ENCODE measurements around the gene PCDHAC1.
A peak's percentile ranks its signal among the peaks of the same experiment; 100 is the strongest.
"Not testable (repeated sequence)": the region's sequence is repeated elsewhere in the genome, so short reads cannot be mapped to it uniquely, and the experiment has no call there.

The PCDHAC1 gene, protein sequence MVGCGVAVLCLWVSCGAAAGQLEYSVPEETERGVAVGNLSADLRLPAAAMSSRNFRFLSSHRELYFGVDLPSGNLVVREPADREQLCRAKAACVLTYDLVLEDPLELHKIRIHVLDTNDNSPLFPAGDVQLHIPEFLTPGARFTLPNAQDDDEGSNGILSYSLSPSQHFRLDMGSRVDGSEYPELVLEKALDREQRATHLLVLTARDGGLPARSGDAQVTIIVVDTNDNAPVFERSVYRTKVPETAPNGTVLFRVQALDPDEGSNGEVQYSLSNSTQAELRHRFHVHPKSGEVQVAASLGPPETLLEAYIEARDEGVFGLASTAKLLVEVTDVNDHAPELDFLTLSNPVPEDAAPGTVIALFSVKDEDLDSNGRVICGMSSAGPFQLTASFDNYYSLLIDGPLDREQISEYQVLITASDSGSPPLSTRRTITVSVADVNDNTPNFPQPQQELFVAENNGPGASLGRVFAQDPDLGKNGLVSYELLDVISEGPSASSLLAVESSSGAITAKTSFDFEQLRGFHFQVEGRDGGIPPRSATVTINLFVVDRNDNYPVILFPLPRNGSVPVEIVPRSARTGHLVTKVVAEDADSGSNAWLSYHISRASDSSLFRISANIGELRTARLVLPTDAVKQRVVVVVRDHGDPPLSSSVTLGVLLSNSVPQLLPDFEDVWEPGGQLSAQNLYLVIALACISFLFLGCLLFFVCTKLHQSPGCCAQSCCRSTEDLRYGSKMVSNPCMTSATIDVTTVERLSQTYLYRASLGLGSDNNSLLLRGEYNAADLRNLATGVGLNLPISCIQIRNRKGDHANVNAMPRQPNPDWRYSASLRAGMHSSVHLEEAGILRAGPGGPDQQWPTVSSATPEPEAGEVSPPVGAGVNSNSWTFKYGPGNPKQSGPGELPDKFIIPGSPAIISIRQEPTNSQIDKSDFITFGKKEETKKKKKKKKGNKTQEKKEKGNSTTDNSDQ

DNA sequence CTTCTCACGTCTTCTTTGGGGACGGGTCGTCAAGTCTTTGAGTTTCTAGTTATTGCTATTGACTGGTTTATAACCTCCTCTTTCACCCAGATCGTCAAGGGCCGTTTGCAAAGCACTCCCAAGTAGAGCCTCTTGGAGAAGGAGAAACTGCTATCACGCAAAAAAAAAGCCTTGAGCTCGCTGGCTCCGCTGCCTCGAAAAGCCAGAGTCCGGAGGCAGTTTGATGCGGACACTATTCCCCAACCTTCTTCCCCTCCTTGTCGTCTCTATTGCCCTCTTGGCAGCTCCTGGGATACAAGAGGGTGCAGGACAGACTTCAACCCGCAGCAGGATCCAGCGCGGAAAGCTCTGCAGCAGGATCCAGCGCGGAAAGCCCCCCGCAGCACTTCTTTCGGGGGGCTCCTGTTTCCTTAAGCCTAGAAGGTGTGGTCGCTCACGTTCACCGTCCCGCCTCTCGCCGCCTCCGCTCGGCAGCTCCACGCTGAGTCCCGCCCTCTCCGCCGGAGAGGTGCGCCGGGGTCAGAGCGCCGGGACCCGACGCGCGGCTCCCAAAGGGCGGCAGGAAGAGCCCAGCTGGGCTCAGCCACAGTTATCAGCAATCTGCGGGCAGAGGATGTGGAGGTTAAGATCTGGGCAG, at the start of gene PCDHAC1:
TSS of gene PCDHAC1 (plus strand) at position 494 of the 637 bp plus-strand sequence. CDS start 594 bp downstream, outside the sequence.
- no peak for TF ChIP-seq POLR2A (IDR thresholded peaks at IDR 0.05; ENCODE audit: low read depth, low read length)
- FAIRE-seq (no peak), DNase-seq (ENCODE audit: insufficient read length, low spot score) (no peak)

GRCh38 chr5:140876541-140877261, 49.4 kb upstream of the PCDHAC1 start:
- FAIRE-seq = not testable (repeated sequence)

GRCh38 chr5:140877262-140877581, 48.9 kb upstream of the PCDHAC1 start:
- TF ChIP-seq POLR2A (IDR thresholded peaks at IDR 0.05; ENCODE audit: low read depth, low read length) = no peak
- FAIRE-seq = no peak
- no peak for DNase-seq (ENCODE audit: insufficient read length, low spot score)

More at GRCh38 chr5:140876541-140877261, 49.4 kb upstream of the PCDHAC1 start:
- DNase-seq (ENCODE audit: insufficient read length, low spot score) = not testable (repeated sequence)

GRCh38 chr5:140881889-140882590, 44.1 kb upstream of the PCDHAC1 start, which contains the start of gene PCDHA13:
Gene PCDHA13, plus strand, starts transcription at chr5:140882124. Its CDS starts 145 bp downstream, at chr5:140882269.
- FAIRE-seq (no peak), DNase-seq (ENCODE audit: insufficient read length, low spot score) (no peak)

DNA sequence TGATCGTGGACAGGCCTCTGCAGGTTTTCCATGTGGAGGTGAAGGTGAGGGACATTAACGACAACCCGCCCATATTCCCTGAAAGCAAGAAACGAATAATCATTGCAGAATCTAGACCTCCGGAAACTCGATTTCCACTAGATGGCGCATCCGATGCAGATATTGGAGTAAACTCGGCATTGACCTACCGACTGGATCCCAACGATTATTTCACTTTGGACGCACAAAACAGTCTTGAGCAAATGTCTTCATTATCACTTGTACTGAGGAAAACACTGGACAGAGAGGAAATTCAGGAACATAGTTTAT, 43.6 kb upstream of the PCDHAC1 start:
- FAIRE-seq (peak; percentile 6), DNase-seq (ENCODE audit: insufficient read length, low spot score) (no peak)
- no peak for TF ChIP-seq POLR2A (IDR thresholded peaks at IDR 0.05; ENCODE audit: low read depth, low read length)

More at GRCh38 chr5:140881889-140882590, 44.1 kb upstream of the PCDHAC1 start, which contains the start of gene PCDHA13:
- TF ChIP-seq POLR2A (IDR thresholded peaks at IDR 0.05; ENCODE audit: low read depth, low read length) = no peak

DNA sequence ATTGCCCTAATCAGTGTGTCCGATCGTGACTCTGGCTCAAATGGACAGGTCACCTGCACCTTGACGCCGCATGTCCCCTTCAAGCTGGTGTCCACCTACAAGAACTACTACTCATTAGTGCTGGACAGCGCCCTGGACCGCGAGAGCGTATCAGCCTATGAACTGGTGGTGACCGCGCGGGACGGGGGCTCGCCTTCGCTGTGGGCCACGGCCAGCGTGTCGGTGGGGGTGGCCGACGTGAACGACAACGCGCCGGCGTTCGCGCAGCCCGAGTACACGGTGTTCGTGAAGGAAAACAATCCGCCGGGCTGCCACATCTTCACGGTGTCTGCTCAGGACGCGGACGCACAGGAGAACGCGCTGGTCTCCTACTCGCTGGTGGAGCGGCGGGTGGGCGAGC, 42.7 kb upstream of the PCDHAC1 start:
- DNase-seq (ENCODE audit: insufficient read length, low spot score) (no peak), FAIRE-seq (no peak)
- TF ChIP-seq POLR2A (IDR thresholded peaks at IDR 0.05; ENCODE audit: low read depth, low read length) = no peak

DNA sequence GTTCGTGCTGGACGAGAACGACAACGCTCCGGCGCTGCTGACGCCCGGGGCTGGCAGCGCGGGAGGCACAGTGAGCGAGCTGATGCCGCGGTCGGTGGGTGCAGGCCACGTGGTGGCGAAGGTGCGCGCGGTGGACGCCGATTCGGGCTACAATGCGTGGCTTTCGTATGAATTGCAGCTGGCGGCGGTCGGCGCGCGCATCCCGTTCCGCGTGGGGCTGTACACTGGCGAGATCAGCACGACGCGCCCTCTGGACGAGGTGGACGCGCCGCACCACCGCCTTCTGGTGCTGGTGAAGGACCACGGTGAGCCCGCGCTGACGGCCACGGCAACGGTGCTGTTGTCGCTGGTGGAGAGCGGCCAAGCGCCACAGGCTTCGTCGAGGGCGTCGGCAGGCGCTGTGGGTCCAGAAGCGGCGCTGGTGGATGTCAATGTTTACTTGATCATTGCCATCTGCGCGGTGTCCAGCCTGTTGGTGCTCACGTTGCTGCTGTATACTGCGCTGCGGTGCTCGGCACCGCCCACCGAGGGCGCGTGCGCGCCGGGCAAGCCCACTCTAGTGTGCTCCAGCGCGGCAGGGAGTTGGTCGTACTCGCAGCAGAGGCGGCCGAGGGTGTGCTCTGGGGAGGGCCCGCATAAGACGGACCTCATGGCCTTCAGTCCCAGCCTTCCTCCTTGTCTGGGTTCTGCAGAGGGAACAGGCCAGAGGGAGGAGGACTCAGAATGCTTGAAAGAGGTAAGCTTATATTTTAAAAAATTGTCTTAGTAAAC, 42.0 kb upstream of the PCDHAC1 start:
- no peak for TF ChIP-seq POLR2A (IDR thresholded peaks at IDR 0.05; ENCODE audit: low read depth, low read length)
- no peak for DNase-seq (ENCODE audit: insufficient read length, low spot score)
- no peak for FAIRE-seq

GRCh38 chr5:140916325-140916724, 9.8 kb upstream of the PCDHAC1 start:
- TF ChIP-seq POLR2A (IDR thresholded peaks at IDR 0.05; ENCODE audit: low read depth, low read length) = no peak
- DNase-seq (ENCODE audit: insufficient read length, low spot score) (no peak), FAIRE-seq (no peak)

DNA sequence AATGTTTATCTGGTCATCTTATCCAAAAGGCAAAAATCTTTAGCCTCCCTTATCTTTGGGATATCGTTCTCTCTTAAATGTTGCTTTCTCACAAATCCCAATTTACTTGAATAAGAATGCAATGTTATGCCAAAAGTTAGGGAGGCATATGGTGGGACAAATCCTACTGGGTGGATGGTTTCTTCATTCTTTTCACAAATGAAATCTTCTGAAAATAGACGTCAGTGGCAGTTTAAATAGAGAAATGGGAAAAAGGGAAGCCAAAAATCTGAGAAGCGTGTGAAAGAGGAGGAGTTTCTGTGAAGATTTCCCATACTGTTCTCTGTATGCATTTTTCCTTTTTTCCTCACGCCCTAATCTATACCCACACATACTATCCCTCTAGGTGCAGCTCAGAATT, 2.5 kb upstream of the PCDHAC1 start:
- DNase-seq (ENCODE audit: insufficient read length, low spot score) (no peak), FAIRE-seq (no peak)
- no peak for TF ChIP-seq POLR2A (IDR thresholded peaks at IDR 0.05; ENCODE audit: low read depth, low read length)

- no peak for FAIRE-seq
- TF ChIP-seq POLR2A (IDR thresholded peaks at IDR 0.05; ENCODE audit: low read depth, low read length) = no peak
- peak; percentile 31 for DNase-seq (ENCODE audit: insufficient read length, low spot score)
Observed at GRCh38 chr5:140926443-140927227, 536 bp downstream of the PCDHAC1 start.

- no peak for TF ChIP-seq POLR2A (IDR thresholded peaks at IDR 0.05; ENCODE audit: low read depth, low read length)
Observed at GRCh38 chr5:140927228-140927573, 1.1 kb downstream of the PCDHAC1 start.

More at GRCh38 chr5:140927228-140927573, 1.1 kb downstream of the PCDHAC1 start:
- DNase-seq (ENCODE audit: insufficient read length, low spot score) (no peak), FAIRE-seq (no peak)

Data from H54 (cell line).